GM18520 (cell line): Measurements from ENCODE around the gene SCARB2.

Source experiments
- ATAC-seq: cut with Tn5 transposase; IDR thresholded peaks from one replicate; pipeline ENCODE4 v1.9.1; 2021; ENCODE audit not compliant: unreplicated experiment

The SCARB2 gene

DNA sequence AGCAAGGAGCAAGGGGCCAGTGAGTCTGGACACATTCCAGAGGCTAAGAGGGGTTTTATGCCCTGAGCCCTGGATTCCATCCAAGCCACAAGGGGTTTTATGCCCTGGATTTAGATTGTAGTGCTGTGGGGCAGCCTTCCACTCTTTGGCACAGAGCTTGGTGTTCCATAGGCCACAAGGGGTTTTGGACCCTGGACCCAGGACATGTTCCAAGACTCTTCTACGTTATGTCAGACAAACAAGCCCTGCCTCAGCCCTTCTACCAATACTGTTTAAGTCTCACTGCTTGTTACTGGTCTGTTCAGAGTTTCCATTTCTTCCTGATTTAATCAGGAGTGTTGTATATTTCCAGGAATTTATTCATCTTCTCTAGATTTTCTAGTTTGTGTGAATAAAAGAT is 12.8 kb upstream of the SCARB2 start:
- ATAC-seq = no peak

DNA sequence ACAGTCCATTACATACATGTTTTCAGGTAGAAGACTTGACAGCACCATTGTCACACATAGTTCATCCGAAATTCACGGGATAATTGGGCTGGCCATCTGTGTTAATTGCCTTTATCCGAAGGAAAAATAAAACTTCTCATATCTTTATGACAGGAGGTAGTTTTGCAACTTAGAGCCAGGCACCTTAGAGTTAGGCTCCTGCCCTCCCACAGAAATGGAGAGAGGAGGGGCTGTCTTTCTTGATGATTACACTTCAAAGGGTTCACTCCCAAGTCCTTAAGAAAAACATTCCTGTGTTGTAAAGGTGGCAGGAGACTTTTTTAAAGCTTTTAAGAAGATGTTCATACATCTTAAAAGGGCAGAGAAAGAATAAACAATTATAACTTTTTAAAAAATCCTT is 10.5 kb upstream of the SCARB2 start:
- no peak for ATAC-seq

DNA sequence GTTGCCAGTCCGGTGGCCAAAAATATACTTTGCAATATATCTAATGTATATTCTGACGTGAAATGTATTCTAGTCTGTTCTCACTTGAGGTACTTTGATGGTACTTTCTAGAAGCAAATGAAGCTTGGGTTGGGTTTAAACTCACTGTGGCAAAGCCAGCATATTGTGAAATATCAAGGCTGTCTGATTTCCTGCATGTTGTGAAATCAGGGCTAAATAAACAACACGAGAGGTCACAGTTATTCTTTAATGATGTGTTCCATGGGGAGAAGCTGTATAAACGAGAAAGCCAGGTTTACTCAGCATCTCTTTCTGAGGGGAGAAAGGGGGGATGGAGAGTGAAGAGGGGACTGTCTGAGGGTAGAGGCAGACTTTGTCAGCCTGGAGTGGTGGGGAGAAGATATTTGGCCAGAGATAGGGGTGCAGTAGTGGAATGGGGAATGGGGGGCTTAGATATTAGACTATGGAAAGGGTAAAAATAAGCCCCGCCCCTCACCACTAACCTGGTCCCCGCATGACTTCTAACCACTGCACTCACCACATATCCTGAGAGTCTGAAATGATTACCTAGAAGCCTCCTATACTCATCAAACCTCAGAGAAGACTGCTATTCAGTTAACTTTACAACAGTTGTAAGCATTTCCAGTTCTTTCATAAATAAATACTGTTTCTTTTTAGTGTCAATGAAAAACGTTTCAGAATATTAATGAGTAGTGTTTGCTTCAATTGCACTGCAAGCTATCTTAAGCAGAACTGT is 5.9 kb upstream of the SCARB2 start:
- no peak for ATAC-seq

DNA sequence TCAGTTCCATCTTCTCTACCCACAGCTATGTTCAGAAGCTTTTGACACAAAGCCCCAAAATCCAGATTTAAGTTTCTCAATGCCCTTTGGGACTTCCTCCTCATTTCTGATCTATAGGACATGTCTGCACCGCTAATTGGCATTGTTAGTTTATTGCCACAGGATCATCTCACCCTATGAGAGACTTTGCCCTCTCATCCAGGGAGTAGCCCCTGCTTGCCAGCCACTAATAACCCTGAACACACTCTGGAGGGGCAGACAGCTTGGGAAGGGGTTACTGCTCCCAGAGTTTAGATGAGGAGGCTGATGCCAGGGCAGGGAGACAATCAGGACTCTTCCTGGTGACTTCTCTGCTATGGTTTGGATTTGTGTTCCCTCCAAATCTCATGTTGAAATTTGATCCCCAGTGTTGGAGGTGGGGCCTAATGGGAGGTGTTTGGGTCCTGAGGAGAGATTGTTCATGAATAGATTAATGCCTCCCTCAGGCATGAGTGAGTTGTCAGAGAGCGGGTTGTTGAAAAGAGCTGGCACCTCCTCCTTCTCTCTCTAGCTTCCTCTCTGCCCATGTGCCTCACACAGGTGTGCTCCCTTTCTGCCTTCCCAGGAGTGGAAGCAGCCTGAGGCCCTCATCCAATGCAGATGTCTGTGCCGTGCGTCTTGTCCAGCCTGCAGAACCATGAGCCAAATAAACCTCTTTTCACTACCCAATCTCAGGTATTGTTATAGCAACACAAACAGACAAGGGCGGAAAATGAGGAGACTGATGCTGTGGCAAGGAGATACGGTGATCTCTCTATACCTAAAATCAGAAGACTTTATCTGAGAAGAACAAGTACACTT is 3.6 kb upstream of the SCARB2 start:
- no peak for ATAC-seq

DNA sequence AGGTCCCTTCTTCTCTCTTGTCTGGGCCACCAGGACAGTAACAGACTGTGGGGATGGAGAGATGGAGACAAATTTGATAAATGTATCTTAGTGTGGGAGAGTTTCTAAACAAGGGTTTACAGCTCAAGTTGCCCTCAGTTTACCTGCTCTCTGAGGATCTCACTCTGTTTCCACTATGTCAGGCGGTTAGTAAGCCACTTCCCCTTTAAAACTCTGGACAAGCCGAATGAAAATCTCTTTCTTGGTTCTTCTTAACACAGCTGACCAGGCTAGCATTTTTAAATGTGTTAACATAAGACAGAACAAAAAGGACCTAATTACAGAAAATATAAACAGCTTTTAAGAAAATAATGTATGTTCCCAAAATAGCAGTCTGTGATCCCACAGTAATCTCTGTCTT is 2.9 kb upstream of the SCARB2 start:
- no peak for ATAC-seq

DNA sequence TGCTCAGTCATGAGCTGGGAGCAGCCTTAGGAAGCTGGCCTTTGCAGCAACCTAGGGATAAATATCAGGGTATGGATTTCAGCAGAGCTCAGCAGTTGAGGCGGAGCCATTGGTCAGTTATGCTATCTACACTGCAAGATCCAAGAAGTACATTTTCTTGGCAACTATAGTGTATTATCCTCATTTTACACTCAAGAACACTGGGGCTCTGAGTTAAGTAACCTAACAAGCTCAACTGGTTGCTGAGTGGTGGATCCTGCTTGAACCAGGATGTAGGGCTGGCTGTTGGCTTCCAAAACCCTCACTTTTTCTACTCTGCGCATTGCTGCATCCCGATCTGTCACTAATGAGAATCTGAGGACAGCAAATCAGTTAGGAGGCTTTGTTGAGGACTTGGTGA is 1.5 kb upstream of the SCARB2 start:
- no peak for ATAC-seq

DNA sequence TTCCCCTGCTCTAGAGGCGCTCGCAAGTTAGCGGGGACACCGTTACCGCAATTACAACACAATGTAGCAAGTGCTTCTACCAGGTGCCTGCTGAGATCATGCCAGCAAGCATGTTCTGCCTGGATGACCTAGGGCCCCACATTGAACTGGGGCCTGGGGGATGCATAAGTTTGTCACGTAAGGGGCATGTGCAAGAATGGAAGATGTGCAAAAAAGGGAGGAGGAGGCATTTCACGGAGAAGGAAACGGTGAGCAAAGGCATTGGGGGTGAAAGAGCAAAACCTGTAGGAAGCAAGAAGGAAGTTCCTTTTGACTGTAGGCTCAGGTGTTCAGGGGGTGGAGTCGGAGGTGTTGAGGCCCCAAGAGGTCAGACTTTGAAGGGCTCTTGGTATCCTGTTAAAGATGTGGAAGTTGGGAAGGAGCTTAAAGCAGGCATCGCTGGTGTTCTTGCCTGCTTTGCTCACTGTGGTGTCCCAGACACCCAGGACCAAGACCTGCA is 602 bp upstream of the SCARB2 start:
- ATAC-seq = no peak

DNA sequence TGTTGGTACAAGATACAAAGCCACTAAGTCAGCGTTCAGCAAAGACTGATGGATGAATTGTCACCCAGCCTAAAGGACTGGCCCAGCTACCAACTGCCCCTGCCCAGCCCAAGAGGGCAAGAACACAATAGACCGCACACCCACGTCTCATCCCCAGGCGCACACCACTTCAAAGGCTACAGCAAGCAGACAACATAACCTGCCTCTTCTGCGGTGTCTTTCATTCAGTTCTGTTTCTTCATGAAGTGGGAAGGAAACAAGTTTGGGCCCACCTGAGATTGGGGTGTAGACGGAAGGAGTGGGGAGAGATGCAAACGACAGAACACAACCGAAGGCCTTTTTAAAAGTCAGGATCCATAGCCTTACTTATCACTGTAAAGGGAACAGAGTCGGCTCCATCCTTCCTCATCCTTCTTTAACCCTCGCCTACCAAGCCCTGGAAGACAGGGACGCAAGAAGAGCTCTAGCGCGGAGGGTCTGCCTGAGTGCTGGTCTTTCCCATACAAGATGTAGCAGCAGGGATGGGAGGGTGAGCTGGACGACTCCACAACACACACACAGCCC is 691 bp downstream of the SCARB2 start:
- ATAC-seq = no peak

DNA sequence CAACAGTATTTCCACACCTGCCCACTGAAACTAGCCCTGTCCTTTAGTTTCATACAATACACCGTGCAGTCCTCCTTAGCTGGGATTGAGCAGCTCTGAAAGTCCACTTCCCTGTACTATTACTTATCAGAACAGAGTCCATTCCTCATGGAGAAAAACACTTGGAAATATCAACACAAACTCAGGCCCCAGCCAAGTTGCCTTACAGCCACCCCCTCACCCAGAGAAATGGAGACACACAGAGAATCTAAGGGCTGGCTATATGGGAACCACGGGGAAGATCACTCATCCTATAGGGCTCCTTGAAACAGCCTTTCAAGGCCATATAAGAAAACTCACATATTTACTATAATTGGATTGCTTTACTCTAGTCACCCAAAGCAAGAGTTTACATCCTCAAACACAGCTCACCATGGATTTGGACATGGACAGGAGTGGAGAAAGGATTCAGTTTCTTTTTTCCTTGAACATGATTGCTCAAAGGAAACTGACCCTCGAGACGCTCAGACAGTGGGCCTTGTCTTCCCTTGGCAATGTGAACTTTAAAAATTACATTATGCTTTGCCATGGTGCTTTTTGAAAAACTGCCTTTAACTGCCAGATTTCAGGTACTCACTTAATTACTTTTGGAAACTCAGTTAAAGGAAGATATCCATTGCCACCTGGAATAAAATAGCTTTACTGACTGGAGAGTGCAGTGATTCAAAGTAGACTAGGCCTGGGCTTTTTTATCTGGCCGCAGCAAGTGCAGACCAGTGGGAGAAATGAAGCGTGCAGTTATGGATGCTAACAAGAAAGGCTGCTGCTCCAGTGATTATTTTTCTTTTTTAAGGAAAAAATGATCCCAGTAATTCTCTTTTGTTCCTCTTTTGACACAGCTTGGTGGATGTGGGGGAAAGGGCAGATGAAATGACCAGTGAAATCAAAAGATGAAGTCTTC is 1.6 kb downstream of the SCARB2 start:
- no peak for ATAC-seq

DNA sequence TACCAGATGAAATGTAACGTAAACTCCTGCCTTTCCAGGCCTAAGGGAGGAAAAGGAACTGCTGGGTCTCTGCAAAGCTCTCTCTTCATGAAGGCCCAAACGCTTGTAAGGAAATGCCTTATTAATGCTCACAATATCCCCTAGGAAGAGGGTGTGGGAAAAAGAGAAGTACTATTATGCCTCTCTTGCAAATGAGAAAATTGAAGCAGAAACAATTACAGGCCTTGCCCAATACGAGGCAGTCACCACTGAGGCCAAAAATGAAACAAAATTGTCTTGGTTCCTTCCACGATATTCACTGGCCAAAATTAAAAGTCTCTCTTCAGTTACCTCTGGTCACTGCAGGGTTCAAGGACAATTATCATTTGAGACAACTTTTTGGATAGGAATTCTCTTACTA is 3.2 kb downstream of the SCARB2 start:
- ATAC-seq = no peak

DNA sequence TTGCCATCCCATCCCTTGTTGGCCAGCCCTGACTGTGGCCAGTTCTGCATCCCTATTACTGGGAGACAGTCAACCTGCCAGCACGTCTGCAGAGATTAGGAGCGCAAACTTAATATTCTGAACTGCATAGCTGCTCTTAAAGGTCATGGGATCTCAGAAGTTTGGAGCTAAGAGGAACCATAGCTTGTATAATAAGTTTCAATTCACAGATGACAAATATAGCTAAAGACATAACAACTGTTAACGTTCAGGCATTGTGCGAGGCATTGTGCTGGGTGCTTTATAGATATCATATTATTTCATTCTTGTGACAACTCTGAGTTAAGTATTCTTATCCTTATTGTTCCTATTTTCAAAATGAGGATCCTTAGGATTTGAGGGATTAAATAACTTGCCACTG is 3.7 kb downstream of the SCARB2 start:
- no peak for ATAC-seq

DNA sequence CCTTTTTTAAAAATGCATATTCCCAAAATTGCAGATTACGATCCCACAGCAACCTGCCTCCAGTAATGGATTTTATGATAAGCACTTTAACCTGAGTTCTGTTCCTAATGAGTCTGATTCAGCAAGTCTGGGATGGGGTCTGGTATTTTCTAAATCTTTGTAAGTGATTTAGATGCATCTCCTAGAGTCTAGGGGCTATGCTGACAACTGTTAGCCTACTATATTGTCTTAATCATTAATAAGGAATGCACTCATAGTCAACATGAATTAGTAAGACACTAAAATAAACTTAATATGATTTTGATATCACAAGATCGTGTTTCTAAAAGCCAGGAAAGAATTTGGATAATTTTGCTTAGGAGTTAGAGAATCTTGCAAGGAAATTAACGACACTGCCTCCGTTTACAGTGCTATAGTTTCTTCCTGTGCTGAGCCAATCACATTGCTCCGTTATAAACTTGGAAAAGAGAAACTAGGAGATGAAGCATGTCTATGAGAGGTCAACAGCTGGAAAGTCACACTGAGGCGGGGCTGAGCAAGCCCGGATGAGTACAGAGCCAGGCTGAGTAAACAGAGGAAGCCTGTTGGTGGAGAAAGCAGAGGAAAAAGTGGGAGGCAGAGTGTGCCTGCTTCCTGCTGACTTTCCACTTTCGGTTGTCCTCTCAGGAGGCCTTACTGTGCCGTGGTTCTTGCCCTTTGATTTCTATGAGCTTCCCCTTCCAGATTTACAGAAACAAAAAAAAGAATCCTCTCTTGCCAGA is 5.4 kb downstream of the SCARB2 start:
- ATAC-seq = no peak

DNA sequence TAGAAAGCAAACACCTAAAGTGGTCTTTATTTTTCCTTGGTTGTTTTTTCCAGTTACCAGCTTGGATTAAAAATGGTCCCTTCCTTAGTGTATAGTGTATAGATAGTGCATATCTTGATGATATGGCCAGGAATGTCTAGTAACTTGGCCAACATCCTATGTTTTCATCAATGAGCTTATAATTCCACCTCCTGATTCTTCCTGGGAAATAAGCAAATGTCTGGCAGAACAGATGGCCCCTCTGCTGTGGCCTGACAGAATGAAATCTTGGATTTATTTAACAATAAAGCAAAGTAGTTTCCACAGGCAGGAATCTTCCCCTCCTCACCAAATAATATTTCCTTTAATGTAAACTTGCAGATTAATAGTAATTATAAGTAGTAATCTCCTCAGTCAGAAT is 6.1 kb downstream of the SCARB2 start:
- no peak for ATAC-seq

DNA sequence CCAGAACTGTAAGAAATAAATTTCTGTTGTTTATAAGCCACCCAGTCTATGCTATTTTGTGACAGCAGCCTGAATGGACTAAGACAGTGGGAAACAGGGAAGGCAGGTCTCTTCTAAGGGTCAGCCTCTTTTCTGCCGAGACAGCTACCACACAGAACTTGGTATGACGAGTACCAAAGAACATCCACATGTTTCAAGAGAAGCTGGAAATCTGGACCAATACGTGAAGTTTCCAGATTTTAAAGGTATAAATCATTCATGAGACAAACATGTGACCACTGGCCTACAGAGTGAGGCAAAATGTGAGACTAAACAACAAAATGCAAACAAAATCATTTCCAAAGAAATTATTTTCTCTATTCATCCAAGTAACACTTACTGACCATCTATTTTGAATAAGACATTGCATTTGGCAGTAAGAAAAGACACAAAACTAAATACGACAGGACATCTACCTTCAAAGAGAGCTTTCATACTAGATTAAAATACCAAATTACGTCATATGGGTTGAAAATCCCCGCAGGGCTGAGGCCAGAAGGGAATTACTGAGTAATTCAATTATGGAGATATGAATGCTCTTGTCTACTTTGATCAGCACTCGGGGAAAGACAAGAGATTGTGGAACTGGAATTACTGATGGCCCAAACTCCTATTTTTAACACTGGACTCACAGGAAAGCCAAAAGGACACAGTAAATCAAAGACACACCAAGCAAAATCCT is 7.2 kb downstream of the SCARB2 start:
- ATAC-seq = no peak

DNA sequence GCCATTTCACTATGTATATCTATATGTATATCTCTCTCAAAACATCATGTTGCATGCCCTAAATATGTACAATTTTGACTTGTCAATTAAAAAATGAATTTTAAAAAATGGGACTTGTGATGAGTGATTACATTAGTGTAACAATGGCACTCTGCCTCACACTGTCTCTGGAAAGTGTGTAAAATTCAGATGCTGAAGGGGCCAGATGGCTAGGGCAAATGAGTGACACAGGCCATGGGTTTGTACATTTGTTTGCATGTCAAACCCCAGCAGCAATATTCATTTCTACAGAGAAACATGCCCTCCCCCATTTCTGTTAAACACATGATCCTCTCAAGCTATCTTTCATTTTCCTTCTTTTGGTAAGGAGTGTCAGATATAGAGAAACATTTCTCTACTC is 8.1 kb downstream of the SCARB2 start:
- ATAC-seq = no peak

DNA sequence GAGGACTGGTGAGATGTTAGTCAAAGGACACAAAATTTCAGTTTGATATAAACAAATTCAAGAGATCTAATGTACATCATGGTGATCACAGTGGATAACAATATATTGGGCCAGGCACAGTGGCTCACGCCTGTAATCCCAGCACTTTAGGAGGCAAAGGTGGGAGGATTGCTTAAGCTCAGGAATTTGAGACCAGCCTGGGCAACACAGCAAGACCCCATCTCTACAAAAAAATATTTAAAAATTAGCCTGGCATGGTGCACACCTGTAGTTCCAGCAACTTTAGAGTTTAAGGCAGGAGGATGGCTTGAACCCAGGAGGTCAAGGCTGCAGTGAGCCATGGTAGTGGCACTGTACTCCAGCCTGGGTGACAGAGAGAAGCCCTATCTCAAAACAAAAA is 8.7 kb downstream of the SCARB2 start:
- no peak for ATAC-seq

DNA sequence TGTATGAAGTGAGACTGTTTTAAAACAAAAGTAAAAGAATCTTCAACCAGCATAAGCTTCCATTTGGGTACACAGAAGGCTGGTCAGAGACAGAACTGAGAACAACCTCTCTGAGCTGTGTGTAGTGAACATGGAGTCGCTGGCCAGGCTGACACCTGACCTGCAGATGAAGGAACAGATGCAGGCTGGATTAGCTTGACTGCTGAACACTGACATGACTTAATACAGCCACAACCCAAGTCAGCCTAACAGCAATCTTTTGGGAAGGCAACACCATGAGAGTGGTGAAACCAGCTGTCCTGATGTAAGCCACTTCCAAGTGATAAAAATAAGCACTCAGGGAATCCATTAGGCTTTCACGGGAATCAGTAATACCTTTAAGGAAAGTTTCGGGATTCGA is 10.1 kb downstream of the SCARB2 start:
- no peak for ATAC-seq

DNA sequence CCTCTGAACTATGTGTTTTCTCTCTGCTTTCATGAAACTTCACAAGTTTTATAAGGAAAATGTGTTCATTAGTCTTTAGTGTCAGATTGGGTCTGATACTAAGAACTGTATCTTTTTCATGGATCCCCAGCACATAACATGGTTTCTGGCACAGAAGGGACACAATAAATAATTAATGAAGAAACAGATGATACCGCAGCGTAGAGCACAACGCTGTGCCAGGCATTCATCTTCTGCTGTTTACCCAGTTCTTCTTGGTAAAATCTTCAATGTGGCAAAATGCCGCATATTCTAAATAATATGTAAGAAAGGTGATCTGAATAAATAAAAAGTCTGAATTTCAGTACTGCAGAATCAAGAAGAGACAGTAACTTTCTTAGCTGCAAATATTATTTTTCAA is 12.3 kb downstream of the SCARB2 start:
- ATAC-seq = no peak

DNA sequence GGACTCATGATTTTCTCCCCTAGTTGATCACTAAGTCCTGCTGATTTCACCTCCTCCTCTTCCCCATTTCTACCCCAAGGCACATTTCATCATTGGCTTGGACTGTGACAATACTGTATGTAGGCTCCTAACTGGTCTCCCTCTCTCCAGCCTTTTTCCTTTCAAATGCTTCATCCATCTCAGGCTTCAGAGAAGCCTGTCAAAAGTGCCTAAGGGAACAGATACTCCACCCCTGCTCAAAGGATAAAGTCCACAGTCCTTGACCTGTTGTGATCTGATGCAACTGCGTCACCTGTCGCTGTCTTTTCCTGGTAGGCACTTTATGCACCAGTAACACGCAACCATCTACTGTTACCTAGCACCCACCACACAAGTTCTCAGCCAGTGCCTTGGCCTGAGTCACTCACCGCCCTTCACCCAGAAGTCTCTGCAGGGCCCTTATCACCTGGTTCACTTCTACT is 12.8 kb downstream of the SCARB2 start:
- ATAC-seq = no peak
